Hepatic stellate cell (primary cell): ENCODE results near the gene BSG.
A peak's percentile ranks its signal among the peaks of the same experiment; 100 is the strongest.
"Not testable (repeated sequence)": the region's sequence is repeated elsewhere in the genome, so short reads cannot be mapped to it uniquely, and the experiment has no call there.

Source experiments
- DNase-seq: peaks from one replicate; pipeline ENCODE4 v3.0.0; 2011; ENCODE audit warnings: low spot score

BSG gene

DNA sequence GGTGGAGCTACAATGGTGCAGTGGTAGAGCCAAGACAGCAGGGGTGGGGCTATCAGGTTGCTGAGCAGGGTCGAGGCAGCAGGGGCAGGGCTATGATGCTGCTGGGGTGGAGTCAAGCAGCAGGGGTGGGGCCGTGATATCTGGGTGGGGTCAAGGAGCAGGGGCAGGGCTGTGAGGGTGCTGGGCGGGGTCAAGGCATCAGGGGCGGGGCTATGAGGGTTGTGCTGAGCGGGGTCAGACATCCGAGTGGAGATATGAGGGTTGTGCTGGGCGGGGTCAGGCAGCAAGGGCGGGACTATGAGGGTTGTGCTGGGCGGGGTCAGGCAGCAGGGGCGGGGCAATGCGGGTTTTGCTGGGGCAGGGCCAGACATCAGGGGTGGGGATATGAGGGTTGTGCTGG, 32.0 kb downstream of the BSG start:
- no peak for DNase-seq

DNA sequence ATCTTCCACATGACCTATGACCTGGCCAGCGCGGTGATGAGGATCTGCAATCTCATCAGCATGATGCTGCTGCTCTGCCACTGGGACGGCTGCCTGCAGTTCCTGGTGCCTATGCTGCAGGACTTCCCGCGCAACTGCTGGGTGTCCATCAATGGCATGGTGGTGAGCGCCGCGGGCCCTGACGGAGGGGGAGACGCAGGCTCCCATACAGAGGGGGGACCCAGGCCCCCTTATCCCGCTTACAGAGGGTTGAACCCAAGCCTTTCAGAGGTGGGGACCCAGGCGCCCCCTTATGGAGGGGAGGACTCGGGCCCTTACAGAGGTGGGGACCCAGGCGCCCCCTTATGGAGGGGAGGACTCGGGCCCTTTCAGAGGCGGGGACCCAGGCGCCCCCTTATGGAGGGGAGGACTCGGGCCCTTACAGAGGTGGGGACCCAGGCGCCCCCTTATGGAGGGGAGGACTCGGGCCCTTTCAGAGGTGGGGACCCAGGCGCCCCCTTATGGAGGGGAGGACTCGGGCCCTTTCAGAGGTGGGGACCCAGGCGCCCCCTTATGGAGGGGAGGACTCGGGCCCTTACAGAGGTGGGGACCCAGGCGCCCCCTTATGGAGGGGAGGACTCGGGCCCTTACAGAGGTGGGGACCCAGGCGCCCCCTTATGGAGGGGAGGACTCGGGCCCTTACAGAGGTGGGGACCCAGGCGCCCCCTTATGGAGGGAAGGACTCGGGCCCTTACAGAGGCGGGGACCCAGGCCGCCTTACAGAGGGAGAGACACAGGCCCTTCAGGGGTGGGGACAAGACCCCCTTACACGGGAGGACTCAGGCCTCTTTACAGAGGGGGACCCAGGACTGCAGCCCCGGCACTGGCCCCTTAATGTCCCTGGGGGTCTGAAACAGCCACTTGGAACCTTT, 32.9 kb downstream of the BSG start:
- DNase-seq = not testable (repeated sequence)

DNA sequence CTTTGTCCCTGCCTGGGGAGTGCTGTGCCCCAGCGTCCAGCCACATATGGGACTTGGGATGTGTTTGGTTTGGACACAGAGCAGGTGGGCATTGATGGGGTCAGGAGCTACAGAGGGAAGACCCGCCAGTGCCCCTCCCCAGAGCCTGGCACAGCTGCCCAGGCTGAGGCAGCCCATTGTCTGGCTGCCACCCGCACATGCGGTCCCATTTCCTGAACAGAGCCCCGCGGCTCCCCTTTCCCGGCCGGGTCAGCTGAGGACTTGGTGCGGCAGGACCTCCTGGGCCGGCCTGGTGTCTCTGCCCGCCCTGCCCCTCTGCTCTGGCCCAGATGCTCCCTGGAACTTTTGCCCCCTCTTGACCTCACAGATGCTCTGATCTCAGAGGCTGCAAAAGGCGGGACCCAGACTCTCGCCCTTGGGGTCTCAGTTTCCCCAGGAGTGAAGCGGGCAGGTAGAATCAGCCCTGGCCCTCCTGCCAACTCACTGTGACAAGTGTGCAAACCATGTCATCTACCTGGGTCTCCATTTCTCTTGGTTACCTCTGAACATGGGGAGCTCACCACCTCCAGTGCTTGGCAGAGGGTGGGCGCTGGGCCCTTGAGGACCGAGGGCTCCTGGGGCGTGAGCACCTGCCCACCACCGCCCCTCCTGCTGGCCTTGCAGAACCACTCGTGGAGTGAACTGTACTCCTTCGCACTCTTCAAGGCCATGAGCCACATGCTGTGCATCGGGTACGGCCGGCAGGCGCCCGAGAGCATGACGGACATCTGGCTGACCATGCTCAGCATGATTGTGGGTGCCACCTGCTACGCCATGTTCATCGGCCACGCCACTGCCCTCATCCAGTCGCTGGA, 35.1 kb downstream of the BSG start:
- no peak for DNase-seq

DNA sequence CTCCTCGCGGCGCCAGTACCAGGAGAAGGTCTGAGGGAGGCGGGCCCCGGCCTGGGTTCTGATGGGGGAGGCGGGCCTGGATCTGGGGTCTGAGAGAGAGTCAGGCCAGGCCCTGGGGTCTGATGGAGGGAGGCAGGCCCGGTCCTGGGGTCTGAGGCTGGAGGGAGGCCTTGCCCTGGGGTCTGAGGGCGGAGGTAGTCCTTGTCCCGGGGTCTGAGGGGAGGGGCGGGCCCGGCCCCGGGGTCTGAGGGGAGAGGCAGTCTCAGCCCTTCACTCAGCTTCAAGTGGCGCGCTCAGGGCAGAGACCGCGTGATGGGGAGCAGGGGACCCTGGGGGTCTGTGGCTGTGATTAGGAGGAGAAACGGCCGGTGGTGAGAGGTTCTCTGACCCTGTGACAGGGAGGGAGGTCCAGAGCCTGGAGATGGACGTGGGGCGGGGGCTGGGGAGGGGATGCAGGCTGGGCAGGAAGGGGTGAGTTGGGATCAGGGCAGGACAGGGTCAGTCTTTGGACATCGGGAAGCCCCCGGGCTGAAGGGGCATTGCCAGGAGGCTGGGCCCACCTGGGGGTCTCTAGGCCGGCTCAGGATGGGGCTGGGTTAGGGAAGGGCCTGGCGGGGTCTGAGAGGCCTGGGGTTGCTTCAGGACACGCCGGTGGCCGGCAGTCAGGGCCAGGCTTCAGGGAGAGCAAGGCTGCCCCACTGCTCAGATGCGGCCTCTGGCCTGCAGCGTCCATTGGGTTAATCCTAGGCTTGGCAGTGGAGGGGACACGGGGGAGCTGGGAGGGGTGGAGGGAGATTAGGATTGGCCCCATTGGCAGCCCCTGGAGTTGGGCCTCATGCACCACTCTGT, 36.0 kb downstream of the BSG start:
- DNase-seq = no peak

DNA sequence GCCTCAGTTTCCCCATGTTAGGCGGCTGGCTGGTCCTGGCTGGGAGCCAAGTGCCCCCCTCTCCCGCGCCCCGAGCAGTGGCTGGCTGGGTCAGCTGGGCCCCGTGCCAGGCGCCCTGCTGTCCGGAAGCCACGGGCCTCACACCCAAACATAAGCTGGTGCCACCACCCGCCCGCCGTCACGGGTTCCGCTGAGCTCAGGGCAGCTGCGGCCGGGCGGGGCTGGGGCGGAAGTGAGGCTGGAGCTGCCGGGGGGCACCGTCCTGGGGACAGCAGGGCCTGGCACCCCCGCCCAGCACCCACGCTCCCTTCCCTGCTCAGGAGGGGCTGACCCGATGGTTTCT, 36.6 kb downstream of the BSG start:
- DNase-seq = no peak

GRCh38 chr19:610071-610800, 37.8 kb downstream of the BSG start:
- DNase-seq = no peak

DNA sequence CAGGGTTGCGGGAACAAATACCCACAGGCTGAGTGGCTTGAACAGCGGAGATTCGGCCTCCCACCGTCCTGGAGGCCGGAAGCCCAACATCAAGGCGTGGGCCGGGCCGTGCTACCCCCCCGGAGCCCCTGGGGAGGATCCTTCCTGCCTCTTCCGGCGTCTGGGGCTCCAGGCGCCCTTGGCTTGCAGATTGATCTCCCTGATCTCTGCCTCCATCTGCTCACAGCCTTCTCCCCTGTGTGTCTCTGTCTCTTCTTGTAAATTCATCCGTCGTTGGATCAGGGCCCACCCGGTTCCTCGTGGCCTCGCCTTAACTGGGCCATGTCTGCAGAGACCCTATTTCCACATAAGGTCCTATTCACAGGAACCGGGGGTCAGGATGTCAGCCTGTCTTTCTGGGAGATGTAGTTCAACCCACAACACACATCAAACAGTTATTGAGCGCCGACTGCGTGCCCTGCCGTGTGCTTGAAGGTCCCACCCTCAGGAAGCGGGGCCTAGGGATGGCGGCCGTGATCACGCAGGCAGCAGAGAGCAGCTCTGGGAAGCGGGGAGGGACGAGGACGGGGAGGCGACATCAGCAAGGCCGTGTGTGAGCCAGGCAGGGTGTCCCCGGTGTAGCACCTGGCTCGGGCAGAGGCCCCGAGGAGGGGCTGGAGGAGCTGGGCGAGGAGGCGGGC, 38.5 kb downstream of the BSG start:
- peak; percentile 85 for DNase-seq

- DNase-seq = peak; percentile 98
These were observed 39.1 kb downstream of the BSG start for GRCh38 chr19:611481-611868.

DNA sequence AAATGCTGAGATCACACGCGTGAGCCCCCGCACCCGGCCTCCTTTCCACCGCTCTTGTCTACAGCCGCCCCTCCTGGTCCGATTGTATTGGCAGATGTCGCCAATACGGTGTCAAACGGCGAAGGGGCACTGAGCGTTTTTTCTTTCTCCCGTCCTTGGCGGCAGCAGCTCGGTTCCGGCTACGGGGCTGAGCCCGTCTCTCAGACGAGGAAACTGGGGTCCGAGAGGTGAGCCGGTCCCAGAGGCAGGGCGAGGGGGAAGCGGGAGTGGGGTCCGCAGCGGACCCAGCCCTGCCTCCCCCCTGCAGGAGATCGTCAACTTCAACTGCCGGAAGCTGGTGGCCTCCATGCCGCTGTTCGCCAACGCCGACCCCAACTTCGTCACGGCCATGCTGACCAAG, 40.5 kb downstream of the BSG start:
- DNase-seq = no peak

- no peak for DNase-seq
These were observed 41.6 kb downstream of the BSG start for GRCh38 chr19:613732-614567.

GRCh38 chr19:615619-616018, 43.2 kb downstream of the BSG start:
- DNase-seq = no peak

DNA sequence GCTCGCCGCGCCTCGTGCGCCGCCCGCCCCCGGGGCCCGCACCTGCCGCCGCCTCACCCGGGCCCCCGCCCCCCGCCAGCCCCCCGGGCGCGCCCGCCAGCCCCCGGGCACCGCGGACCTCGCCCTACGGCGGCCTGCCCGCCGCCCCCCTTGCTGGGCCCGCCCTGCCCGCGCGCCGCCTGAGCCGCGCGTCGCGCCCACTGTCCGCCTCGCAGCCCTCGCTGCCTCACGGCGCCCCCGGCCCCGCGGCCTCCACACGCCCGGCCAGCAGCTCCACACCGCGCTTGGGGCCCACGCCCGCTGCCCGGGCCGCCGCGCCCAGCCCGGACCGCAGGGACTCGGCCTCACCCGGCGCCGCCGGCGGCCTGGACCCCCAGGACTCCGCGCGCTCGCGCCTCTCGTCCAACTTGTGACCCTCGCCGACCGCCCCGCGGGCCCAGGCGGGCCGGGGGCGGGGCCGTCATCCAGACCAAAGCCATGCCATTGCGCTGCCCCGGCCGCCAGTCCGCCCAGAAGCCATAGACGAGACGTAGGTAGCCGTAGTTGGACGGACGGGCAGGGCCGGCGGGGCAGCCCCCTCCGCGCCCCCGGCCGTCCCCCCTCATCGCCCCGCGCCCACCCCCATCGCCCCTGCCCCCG, 43.8 kb downstream of the BSG start:
- DNase-seq = no peak

DNA sequence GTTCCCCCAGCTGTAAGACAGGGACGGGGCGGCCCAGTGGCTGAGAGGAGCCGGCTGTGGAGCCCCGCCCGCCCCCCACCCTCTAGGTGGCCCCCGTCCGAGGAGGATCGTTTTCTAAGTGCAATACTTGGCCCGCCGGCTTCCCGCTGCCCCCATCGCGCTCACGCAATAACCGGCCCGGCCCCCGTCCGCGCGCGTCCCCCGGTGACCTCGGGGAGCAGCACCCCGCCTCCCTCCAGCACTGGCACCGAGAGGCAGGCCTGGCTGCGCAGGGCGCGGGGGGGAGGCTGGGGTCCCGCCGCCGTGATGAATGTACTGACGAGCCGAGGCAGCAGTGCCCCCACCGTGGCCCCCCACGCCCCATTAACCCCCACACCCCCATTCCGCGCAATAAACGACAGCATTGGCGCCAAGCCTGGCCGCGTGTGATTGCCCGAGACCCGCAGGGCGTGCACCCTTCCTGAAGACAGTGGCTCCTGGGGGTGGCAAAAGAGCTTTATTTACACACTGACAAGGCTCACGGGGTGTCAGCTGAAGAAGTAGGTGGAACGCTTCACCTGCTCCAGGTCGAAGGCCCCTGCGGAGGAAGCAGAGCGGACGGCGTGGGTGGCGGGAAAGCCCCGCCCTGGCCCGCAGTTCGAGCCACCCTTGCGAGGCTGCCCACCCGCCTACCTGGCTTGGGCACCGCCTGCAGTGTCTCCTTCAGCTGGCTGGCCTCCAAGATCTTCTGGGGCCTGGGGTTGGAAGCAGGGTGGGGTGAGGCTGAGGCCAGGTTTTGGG, 44.5 kb downstream of the BSG start:
- DNase-seq = no peak

GRCh38 chr19:617551-618246, 45.3 kb downstream of the BSG start:
- DNase-seq = no peak

GRCh38 chr19:618247-618619, 45.8 kb downstream of the BSG start:
- no peak for DNase-seq

GRCh38 chr19:618674-619285, 46.4 kb downstream of the BSG start:
- no peak for DNase-seq

- no peak for DNase-seq
These were observed 47.0 kb downstream of the BSG start for GRCh38 chr19:619286-620002.
